CD4-positive, alpha-beta T cell treated with Interleukin-15 for 1 hour (primary cell): ENCODE measurements around the gene ARHGEF19.
A peak's percentile ranks its signal among the peaks of the same experiment; 100 is the strongest.
"Not testable (repeated sequence)": the region's sequence is repeated elsewhere in the genome, so short reads cannot be mapped to it uniquely, and the experiment has no call there.

Experiments used
- DNase-seq: peaks from one replicate; pipeline ENCODE4 v3.0.0-alpha.2; 2020

ARHGEF19 gene

DNA sequence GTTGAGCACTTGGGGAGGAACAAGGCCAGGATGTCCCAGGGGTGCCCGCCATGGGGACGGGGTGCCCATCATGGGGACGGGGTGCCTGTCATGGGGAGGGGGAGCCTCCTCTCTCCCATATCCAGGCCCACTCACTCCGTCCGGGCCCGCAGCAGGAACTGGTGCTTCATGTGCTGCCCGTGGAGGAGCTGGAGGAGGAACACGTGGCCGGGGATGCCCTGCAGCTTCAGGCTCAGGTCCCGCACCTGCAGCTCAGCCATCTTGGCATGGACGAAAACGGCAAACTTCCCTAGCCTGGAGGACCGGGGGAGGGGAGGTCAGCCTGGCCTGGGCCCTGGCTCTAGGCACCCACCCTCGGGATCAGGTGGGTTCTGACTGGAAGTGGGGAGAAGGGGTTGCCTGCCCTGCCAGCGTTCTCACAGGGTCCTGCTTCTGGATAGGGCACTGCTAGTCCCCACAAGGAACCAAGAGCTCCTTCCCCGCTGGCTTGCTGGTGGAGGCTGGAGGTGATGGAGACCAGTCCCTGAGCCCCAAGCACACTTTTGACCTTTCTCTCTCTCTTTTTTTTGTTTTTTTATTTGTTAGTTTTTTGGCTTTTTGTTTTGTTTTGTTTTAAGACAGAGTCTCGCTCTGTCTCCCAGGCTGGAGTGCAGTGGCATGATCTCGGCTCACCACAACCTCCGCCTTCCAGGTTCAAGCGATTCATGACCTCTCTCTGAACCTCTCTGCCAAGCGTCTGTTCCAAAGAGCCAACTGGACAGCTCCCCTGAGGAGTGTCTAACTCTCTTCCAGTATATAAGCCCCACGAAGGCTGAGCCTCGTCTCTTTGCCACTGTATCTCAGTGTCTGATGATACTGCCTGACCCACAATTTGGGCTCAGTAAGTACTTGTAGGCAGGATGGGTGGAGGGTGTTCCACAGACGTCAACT is 9.9 kb downstream of the ARHGEF19 start:
- DNase-seq, result no peak

DNA sequence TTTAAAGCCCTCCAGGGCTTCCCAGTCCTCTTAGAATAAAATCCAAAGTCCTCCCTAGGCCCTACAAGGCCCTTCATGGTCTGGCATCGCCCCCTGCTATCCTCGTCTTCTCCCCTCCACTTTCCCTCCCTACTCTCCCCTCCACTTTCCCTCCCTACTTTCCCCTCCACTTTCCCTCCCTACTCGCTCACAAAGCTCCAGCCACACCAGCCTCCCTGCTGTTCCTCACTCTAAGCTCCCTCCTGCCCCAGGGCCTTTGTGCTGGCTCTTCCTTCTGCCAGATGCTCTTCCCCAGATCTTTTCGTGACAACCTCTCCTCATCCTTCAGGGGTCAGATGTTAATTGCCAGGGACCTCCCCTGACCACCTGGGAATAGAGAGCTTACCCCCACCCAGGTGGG is 12.8 kb downstream of the ARHGEF19 start:
- no peak for DNase-seq

DNA sequence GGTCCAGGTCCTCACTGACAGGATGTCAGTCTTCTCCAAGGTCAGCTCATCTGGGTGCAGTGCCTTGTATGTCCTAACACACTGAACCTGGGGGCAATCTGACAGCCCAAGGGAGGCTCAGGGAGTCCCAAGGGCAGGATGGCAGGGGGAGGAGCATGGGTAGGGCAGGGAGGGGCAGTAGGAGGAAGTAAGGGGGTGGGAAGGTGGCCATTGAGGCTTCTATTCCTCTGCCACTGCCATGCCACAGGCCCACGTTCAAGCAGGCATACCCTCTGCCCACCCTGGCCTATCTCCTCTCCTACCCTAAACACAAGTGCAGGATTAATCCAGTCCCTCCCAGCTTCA is 13.3 kb downstream of the ARHGEF19 start:
- DNase-seq, result no peak

DNA sequence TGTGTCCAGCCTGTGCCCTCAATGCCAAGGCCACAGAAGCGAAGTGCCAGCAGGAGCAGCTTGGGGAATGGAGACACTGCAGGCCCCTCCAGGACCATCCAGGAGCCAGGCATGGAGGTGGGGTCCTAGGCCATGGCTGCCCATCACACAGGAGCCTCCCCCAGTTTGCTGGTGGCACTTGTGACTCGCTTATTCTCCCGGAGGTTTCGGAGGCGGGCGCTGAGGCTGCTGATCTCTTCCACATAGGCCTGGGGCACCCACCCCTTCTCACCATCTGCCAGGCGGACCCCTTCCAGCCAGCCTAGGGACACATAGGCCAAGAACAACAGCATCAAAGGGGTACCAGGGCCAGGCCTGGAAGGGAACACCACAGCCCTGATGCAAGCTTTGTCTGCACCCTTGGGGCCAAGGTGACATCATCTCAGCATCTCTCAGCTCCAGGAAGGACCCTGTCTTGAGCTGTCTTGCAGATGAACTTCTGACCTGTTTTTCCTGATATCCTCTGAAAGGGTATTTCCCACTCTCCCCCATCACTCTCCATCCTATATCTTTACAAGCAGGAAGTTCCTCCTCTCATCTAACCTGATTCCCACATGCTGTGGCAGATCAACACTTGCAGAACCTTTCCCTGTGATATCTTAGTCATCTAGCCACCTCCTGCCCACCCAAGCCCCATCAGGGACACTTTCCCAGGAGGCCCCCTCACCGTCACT is 13.9 kb downstream of the ARHGEF19 start:
- DNase-seq, result no peak

DNA sequence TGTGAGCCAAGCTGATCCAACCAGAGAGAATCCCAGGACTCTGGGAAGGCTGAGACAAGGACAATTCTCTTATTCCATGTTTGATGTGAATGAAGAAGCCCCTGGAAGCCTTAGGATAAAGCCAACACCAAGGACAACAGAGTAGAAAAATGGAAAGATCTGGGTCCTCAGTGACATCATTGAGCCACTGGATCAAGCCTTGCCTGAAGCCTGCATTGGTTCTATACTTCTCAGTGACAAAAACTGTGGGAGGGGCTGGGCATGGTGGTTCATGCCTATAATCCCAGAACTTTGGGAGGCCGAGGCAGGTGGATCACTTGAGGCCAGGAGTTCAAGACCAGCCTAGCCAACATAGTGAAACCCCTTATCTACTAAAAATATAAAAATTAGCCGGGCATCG is 15.6 kb downstream of the ARHGEF19 start:
- DNase-seq, result no peak

DNA sequence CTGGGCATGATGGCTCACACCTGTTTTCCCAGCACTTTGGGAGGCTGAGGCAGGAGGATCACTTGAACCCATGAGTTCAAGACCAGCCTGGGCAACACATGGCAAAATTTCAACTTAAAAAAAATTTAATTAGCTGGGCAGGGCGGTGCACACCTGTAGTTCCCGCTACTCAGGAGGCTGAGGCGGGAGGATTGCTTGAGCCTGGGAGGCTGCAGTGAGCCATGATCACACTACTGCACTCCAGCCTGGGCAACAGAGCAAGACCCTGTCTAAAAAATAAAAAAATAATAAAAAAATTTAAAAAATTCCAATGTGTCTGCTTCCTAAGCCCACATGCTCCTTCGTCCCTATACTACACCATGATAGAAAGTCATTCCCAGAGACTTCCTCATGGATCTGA is 16.3 kb downstream of the ARHGEF19 start:
- not testable (repeated sequence) for DNase-seq

DNA sequence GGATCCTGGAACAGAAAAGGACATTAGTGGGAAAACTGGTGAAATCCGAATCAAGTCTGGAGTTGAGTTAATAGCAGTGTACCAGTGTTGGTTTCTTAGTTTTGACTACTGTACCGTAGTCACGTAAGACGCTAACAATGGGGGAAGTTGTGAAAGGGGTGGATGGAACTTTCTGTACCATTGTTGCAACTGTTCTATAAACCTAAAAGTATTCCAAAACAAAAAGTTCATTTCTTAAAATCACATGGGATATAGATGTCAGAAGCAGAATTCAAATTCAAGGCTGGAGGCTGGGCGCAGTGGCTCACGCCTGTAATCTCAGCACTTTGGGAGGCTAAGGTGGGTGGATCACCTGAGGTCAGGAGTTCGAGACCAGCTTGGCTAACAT is 16.9 kb downstream of the ARHGEF19 start:
- DNase-seq, result no peak

DNA sequence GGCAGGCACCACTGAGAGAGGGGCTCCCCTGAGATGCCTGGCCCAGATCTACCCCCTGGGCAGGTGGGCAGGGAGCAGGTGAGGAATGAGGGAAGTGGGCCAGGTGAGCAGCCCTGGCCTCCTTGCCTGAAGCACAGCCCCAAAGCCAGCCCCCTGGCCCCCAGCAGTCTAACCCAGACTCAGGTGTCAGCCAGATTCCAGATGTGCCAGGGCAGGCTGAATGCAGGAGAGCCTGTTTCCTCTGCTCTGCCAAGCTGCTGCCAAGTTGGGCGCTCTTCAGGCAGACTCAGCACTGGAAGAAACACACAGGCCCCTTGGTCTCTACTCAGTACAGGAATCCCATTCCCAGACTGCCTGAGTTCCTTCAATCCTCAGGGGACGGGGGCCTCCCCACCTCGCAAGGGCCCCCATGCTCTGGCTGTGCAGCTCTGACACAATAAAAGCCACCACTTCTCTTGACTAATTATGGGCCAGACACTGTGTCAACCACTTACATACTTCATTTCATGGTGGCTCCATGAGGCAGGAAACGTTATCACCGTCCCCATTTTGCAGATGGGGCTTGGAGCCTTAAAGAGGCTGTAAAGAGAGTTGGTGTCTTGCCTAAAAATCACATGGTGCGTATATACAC is 20.4 kb downstream of the ARHGEF19 start:
- no peak for DNase-seq

DNA sequence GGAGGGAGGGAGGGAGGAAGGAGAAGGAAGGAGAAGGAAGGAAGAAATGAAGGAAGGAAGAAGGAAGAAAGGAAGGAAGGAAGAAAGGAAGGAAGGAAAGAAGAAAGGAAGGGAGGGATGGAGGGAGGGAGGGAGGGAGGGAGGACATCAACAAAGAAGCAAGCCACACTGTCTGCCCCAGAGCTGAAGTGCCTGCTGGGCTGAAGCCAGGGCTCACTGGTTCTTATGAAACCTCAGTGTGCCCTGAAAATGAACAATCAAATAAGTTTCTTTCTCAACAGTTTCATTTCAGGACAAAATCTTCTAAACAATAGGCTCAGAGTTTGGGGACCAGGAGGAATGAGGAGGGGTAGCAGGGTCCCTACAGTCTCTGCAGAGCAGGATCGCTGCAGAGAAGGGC is 21.1 kb downstream of the ARHGEF19 start:
- DNase-seq, result no peak

DNA sequence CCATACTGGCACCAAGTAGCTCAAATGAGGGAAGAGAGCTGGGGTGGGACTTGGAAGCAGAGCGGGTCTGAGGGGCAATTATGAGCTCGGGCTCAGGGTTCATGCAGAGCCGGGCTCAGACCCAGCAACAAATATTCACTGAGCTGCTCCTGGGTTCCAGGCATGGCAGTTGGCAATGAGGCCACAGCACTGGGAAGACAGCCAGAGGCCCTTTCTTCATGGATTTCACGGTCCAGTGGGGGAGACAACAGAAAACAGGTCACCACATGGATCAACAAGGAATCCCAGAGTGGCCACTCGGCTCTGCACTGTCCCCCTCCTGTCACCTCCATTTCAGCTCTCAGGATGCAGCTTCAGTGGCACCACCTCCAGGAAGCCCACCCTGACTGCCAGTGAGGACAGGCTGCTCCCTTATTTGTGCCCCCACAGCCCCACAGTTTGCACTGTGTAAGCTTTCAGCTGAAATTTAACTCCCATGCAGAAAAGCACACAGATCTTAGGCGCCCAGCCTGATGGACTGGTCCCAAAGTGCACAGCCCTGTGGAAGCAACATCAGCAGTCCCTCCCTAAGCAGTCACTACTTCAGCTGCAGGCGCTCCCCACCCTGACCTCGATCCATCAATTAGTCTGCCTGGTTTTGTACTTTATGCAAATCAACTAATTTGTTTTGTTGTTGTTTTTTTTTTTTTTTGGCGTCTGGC is 22.4 kb downstream of the ARHGEF19 start:
- no peak for DNase-seq

DNA sequence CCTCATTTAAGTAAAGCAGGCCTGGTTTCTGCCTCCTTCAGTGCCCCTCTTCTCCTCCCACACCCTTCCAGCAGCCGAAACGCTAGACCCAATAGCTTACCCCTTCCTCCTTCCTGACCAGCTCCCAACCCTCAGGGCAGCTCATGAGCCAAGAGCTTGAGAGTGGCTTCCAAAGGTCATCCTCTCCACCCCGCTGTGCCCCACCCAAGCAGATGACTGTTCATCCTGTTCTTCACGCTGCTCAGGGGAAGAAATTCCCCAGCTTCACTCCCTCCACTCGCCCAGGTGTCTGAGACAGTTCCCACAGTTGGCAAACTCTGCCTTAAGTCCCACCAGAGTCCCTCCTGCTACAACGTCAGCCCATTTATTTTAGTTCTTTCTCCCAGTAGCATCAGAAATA is 23.4 kb downstream of the ARHGEF19 start:
- DNase-seq, result no peak

DNA sequence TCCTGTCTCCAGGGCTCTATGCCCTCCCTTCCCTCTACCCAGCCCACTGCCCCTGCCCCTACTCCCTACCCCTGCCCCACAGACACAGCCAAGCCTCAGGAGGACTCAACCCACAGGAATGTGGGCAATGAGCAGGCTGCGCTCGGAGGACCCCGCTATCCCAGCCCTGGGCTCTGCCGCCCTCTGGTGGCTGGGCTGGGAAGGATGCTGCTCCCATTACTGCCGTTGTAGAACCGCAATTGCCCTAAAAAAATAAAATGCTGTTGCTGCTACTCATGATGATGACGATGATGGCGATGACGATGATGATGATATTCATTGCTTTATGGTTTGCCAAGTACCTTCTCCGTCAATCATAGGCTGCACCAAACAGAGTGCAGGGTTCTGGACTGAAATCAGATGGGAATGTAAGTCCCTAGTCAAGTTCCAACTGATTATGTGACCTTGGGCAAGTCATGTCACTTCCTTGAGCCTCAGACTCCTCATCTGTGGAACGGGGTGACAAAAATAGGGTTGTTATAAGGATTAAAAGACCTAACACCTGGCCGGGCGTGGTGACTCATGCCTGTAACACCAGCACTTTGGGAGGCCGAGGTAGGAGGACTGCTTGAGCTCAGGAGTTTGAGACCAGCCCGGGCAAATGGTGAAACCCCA is 24.6 kb downstream of the ARHGEF19 start:
- DNase-seq, result peak; percentile 73

DNA sequence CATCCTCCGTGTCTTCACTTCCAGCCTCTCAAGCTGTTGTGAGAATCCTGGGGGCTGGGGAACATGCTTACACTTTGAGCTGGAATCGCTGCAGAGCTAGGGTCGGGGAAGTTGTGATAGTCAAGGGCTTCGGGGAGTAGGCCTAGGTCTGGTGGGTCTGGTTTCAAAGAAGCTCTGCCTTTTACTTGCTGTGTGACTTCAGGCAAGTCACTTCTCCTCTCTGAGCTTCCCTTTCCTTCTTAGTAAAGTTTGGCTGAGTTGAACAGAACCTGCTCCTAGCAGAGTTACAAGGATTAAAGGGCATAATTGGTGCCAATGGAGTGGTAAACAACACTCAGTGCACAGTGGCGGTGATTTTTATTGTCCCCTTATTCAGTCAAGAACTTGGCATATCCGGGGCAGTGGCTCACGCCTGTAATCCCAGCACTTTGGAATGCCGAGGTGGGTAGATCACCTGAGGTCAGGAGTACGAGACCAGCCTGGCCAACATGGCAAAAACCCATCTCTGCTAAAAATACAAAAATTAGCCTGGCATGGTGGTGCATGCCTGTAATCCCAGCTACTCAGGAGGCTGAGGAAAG is 25.7 kb downstream of the ARHGEF19 start:
- DNase-seq, result no peak

DNA sequence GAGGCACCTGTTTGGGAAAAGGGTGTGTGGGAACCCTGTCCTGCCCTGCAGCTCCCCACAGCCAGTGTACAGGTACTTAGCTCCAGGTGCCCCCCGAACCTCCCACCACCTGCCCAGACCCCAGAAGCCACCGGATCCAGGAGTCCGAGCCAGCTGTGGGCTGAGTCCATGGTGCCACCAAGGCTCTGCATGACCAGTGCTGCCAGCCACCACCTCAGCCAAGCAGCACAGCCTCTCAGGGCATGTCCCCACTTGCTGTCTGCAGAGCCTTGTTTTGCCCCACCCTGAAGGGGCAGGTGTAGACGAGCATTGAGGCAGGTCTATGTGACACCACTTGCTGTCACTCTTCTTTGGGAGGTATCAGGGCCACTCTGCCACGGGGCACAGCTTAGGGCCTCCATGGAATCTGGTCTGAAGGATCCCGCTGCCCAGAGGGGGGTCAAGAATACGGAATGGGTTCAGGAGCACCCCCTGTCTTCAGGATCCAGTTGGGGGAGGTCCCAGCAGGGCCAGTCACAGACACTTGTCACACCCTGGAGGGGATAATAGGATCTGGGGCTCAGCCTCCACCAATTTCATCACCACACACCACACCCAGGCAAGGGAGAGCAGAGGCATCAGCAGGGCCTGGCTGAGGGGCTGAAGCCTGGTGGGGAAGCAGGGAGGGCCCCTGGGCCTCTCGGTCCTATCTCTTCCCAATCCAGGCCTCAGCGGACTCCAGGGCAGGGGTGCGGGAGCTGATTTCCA is 27.7 kb downstream of the ARHGEF19 start:
- DNase-seq, result no peak

DNA sequence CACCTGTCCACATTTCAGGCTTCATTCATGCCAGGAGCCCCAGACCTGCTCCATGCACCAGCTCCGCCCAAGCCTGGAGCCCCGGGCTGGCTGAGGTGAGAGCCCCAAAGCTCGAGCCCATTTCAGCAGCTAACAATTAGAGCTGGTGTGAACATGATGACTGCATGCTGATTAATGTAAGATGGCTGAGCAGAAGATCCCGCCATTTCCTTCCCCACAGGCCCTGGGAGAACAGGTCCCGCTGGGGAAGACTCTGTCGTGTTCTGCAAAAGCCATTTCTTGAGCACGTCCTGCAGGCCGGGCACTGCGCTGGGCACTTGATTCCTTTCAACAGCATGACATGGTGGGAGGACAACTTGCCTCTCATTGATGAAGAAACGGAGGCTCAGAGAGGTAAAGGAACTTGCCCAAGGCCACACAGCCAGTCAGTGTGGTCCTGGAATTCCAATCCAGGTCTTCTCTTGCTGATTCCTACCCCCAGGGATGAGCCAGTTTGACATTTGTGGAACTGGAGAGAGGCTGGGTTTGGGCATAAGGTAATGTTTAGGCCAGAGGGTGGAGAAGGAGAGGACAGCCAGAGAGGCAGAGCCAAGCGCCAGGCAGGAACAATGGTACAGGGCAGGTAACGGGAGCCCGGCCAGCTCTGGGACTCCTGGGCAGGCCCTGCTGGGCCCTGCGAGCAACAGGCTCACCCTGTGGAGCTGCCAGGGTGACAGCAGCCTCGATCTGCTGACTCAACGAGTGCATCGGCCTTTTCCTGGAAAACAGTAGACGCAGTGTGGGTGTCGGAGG is 28.5 kb downstream of the ARHGEF19 start:
- DNase-seq, result no peak

DNA sequence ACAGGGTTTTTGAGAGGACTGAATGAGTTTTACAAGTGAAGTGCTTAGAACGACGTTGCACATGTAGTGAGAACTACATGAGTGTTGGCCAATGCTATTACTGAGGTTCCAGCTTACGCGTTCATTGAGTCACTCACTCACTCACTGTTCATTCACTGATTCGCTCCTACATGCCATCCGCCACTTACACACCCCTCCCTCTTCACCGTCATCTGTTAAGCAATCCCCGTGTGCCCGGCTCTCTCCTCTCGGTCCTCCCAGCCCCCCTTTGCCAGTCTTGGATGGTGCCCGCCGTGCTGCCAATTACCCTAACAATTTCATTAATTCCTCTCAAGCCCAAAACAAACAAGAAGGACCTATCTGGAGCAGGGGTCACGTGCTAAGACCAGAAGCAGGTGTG is 29.3 kb downstream of the ARHGEF19 start:
- DNase-seq, result no peak

DNA sequence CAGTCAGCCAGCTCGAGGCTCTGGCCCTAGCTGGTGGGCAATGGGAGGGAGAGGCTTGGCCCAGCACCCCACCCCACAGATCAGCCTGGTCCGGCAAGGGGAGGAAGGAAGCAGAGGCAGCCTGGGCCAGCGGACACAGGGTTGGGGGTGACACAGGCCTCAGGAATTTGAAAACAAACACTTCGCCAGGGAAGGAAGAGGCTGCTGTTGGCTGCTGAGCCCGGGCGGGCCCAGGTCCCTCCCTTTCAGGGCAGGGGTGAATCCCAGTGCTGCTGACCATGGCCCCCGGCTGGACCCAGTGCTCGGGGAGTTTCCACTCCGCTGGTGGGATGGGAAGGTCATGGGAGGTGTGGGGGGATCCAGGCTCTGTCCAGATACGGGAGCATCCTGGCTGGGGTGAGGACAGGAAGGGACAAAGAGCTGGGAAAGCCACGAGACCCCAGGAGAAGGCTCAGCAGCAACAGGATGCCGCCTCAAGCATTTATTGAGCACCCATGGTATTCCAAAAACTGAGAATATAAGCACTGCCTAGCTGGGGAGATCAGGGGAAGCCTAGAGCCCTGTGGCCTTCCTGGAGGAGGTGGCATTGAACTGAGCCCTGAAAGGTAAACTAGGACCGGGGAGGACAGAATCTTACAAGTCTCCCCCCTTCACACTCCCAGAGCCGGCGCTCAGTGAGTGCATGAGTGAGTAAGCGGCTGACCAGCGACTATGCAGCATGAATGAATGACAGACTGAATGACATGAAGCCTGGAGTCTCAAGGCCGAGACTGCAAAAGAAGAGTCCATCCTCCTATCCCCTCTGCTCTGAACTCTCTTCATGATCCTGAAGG is 30.3 kb downstream of the ARHGEF19 start:
- DNase-seq, result no peak

DNA sequence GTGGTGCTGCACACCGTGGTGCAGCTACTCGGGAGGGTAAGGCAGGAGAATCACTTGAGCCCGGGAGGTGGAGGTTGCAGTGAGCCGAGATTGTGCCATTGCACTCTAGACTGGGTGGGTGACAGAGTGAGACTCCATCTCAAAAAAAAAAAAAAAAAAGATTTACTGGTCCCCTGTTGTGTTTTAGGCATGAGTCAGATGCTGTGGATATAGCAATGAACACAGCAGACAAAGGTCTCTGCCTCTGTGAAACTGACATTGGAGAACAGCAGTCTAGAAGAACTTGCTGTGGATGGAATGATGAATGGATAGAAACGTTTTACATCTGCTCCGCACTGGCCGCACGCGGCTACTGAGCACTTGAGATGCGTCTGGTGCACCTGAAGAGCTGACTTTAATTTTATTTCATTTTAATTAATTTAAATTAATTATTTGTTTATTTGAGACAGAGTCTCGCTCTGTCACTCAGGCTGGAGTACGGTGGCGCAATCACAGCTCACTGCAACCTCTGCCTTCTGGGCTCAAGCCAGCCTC is 32.1 kb downstream of the ARHGEF19 start:
- no peak for DNase-seq
